Vagina (tissue), 2 donors: ENCODE measurements around the gene FGF12.

Experiments used
- POLR2A ChIP-seq, 2 donors: fragments of 450-650 bp; IDR thresholded peaks; one replicate each; pipeline ENCODE4 v1.6.1; 2017; ENCODE audit warnings: antibody characterized with exemption in 2 of 2, mild to moderate bottlenecking in 2 of 2, moderate library complexity in 2 of 2
- POLR2AphosphoS5 ChIP-seq, 2 donors: sonication (generic); formaldehyde crosslinking; IDR thresholded peaks; one replicate each; pipeline ENCODE4 v1.9.0; 2017; ENCODE audit warnings: antibody characterized with exemption in 2 of 2, mild to moderate bottlenecking in 2 of 2, low read depth in 1 of 2; ENCODE audit not compliant: insufficient read depth in 1 of 2
- TF ChIP-seq, protein P1 (sequence below), 3 experiments: fragments of 450-650 bp in 2 of 3; fragments of 200-600 bp in 1 of 3; sonication (generic) in 1 of 3; IDR thresholded peaks; one replicate each; pipeline ENCODE4 v1.5.1; 2017 to 2019; ENCODE audit warnings: antibody characterized with exemption in 3 of 3, mild to moderate bottlenecking in 2 of 3, moderate library complexity in 2 of 3

DNA sequence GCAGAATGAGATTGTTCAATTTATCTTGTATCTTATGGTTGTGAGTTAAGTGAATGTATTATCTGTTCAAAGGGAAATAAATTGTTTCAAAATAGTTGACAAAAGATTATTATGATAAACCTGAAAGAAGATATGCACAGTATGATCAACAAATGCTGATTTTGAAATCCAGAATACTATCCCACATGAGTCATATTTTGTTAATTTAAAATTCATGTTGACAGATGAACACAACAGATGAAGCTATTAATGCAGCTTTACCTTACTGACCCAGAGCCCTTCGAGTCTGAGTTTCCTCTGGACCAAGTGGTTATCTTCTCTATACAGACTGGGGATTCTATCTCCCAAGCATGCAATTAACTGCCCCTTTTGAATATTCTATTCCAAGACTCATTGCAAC lies 482.8 kb downstream of the FGF12 start:
- TF ChIP-seq POLR2AphosphoS5 (IDR thresholded peaks at IDR 0.05; ENCODE audit: insufficient read depth in 1 of 2, low read depth in 1 of 2) (no peak), POLR2A (IDR thresholded peaks at IDR 0.05) (no peak)
- TF ChIP-seq, protein P1, sequence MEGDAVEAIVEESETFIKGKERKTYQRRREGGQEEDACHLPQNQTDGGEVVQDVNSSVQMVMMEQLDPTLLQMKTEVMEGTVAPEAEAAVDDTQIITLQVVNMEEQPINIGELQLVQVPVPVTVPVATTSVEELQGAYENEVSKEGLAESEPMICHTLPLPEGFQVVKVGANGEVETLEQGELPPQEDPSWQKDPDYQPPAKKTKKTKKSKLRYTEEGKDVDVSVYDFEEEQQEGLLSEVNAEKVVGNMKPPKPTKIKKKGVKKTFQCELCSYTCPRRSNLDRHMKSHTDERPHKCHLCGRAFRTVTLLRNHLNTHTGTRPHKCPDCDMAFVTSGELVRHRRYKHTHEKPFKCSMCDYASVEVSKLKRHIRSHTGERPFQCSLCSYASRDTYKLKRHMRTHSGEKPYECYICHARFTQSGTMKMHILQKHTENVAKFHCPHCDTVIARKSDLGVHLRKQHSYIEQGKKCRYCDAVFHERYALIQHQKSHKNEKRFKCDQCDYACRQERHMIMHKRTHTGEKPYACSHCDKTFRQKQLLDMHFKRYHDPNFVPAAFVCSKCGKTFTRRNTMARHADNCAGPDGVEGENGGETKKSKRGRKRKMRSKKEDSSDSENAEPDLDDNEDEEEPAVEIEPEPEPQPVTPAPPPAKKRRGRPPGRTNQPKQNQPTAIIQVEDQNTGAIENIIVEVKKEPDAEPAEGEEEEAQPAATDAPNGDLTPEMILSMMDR (IDR thresholded peaks at IDR 0.05) = no peak
